ENCODE data around the gene CCDC85C.
A peak's percentile ranks its signal among the peaks of the same experiment; 100 is the strongest.

Gene CCDC85C

GRCh38 chr14:99604766-99605298 is 825 bp upstream of the CCDC85C start:
- DNase-seq = peak; percentile 74

GRCh38 chr14:99604278-99604765 is 315 bp upstream of the CCDC85C start:
- peak; percentile 98 for DNase-seq

GRCh38 chr14:99602788-99603415 is 1.1 kb downstream of the CCDC85C start:
- no peak for DNase-seq

- DNase-seq = no peak
Observed at GRCh38 chr14:99602054-99602787, 1.8 kb downstream of the CCDC85C start.

- DNase-seq = no peak
Observed at GRCh38 chr14:99601361-99601831, 2.6 kb downstream of the CCDC85C start.

- DNase-seq = no peak
Observed at GRCh38 chr14:99600232-99600888, 3.6 kb downstream of the CCDC85C start.

GRCh38 chr14:99599393-99599792 is 4.6 kb downstream of the CCDC85C start:
- DNase-seq = no peak

GRCh38 chr14:99598774-99599173 is 5.2 kb downstream of the CCDC85C start:
- DNase-seq = no peak

GRCh38 chr14:99597911-99598600 is 6.0 kb downstream of the CCDC85C start:
- no peak for DNase-seq

GRCh38 chr14:99596772-99597171 is 7.2 kb downstream of the CCDC85C start:
- DNase-seq = no peak

- DNase-seq = no peak
Observed at GRCh38 chr14:99596071-99596627, 7.9 kb downstream of the CCDC85C start.

- DNase-seq = no peak
Observed at GRCh38 chr14:99595524-99595923, 8.5 kb downstream of the CCDC85C start.

- DNase-seq = no peak
Observed at GRCh38 chr14:99595034-99595433, 9.0 kb downstream of the CCDC85C start.

- DNase-seq = no peak
Observed at GRCh38 chr14:99593971-99594841, 9.8 kb downstream of the CCDC85C start.

GRCh38 chr14:99592933-99593753 is 10.9 kb downstream of the CCDC85C start:
- no peak for DNase-seq

GRCh38 chr14:99592394-99592793 is 11.6 kb downstream of the CCDC85C start:
- DNase-seq = no peak

GRCh38 chr14:99590746-99591555 is 13.1 kb downstream of the CCDC85C start:
- no peak for DNase-seq

GRCh38 chr14:99589651-99590530 is 14.1 kb downstream of the CCDC85C start:
- no peak for DNase-seq

- no peak for DNase-seq
Observed at GRCh38 chr14:99589031-99589441, 15.0 kb downstream of the CCDC85C start.
